VCaP (cell line): ENCODE data around the gene ZKSCAN5.
A peak's percentile ranks its signal among the peaks of the same experiment; 100 is the strongest.

Experiments
- H3K27ac ChIP-seq: fragments of 450-650 bp; 2 replicates; pipeline ENCODE4 v1.5.1; 2017
- TF ChIP-seq, protein P1 (sequence below): fragments of 450-650 bp; conservative IDR thresholded peaks from 2 replicates; pipeline ENCODE4 v1.5.1; 2017; ENCODE audit warnings: mild to moderate bottlenecking, moderate library complexity

Gene ZKSCAN5

DNA sequence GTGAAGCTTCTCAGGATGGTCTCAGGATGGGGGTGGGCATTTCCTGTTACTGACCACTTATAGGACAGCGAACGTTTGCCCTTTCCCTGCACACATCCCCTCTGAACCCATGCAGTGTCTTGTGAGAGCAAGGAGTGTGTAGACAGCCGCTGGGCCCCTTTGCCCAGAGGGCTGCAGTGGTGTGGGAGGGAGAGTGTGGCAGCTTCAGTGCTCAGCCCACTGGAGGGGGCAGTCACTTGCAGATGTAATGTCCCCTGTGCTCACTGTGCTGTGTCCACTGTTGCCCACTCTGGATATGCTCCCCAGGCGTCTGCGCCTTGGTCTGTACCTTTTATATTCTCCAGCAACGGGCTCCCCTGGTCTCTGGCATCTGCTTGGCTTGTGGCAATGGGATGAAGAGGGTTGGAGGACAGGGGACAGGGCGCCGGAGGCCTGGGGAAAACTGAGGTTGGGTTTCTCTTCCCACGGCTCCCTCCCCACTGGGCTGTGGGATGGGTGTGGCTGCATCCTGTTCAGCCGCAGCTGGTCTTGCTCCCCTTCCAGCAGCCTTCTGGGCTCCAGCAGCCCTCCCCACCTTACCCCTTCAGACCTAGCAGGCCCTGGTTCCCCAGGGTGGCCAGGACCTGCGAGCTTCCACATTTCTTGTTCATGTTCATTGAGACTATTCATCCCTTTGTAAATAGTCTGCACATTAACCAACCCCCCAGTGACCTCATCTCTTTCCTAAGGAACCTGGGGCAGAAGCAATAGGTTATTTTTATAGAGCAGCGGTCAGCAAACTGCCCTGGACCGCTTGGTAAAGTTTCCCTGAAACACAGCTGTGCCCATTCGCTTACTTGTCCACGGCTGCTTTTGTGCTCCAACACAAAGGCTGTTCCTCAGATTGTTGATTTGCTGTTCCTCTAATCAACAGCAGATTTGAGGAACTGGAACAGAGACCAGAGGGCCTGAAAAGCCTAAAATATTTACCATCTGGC lies 25.7 kb upstream of the ZKSCAN5 start:
- TF ChIP-seq, protein P1, sequence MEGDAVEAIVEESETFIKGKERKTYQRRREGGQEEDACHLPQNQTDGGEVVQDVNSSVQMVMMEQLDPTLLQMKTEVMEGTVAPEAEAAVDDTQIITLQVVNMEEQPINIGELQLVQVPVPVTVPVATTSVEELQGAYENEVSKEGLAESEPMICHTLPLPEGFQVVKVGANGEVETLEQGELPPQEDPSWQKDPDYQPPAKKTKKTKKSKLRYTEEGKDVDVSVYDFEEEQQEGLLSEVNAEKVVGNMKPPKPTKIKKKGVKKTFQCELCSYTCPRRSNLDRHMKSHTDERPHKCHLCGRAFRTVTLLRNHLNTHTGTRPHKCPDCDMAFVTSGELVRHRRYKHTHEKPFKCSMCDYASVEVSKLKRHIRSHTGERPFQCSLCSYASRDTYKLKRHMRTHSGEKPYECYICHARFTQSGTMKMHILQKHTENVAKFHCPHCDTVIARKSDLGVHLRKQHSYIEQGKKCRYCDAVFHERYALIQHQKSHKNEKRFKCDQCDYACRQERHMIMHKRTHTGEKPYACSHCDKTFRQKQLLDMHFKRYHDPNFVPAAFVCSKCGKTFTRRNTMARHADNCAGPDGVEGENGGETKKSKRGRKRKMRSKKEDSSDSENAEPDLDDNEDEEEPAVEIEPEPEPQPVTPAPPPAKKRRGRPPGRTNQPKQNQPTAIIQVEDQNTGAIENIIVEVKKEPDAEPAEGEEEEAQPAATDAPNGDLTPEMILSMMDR = no peak
- H3K27ac ChIP-seq = no peak overlapping the region

GRCh38 chr7:99485094-99485493 lies 19.4 kb upstream of the ZKSCAN5 start:
- TF ChIP-seq, protein P1 = no peak
- no peak overlapping the region for H3K27ac ChIP-seq

GRCh38 chr7:99489235-99489634 lies 15.2 kb upstream of the ZKSCAN5 start:
- TF ChIP-seq, protein P1 = 0 out of 2 replicates have a peak, but pooled peaks have one; percentile 25

GRCh38 chr7:99490878-99491277 lies 13.6 kb upstream of the ZKSCAN5 start:
- TF ChIP-seq, protein P1 = no peak
- H3K27ac ChIP-seq = no peak overlapping the region

More at GRCh38 chr7:99489235-99489634, 15.2 kb upstream of the ZKSCAN5 start:
- H3K27ac ChIP-seq = no peak overlapping the region

DNA sequence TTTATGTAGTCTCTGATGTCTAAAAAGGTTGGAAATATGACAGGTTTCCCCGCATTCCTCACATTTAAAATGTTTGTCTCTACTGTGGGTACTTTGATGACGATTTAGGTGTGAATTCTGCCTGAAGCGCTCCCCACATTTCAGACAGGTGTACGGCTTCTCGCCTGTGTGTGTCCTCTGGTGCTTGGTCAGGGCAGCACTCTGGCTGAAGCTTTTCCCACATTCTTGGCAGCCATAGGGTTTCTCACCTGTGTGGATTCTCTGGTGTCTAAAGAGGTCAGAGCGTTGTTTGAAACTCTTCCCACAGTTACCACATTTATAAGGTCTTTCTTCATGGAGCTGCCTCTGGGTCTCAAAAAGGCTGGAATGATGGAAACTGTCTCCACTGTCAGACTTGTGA lies 10.6 kb upstream of the ZKSCAN5 start:
- no peak overlapping the region for H3K27ac ChIP-seq
- TF ChIP-seq, protein P1 = no peak

DNA sequence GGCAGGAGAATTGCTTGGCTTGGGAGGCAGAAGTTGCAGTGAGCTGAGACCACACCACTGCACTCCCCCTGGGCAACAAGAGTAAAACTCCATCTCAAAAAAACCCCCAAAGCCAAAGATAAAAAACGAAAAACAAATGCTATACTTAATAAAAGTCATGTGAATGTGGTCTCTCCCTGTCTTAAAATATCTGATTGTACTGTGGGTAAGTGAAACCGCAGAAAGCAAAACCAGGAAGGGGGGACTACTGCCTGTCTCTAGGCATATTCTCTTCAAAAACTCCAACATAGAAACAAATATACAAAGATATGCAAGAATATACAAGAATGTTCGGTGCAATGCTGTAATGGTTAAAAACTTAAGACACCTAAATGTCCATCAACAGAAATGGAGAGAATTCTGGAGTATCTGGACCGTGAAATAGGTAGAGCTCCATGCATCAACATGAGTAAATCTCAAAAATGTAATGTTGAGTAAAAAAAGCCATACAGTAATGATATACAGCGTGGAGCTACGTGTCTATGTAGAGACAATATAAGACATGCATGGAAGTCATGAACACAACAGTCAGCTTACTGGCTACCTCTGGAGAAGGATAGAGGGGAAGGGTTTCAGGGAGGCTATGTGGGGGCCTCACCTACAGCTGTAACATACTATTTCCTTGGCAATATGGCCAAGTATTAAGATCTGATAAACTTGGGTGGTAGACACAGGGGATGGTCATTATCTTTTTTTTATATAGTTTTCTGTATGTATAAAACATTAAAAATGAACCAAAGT lies 6.5 kb upstream of the ZKSCAN5 start:
- TF ChIP-seq, protein P1 = no peak

DNA sequence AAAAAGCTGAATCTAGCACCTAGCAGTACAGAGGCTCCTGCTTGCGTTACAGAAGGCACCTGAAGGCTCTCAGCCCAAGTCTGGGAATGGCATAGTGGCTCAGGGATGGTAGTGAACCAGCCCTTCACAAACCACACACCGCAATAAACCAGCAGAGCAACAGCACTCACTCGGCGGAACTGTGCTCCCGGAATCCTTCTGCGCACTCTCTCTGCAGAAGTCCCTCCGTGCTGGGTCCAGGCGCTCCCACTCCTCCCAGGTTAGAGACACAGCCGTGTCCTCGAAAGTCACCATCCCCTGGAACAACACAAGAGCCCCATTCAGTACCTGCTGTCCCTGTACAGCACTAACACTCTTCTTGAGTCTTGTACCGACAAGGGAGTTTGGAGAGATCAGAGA lies 5.9 kb upstream of the ZKSCAN5 start:
- peak overlapping the region; percentile 88 for H3K27ac ChIP-seq
- TF ChIP-seq, protein P1 = no peak

More for the DNA sequence above, 6.5 kb upstream of the ZKSCAN5 start:
- peak overlapping the region; percentile 88; the same call in 1 of the 2 replicates for H3K27ac ChIP-seq
